Heart left ventricle (tissue), 16 donors: ENCODE data around the gene MVB12A. TPM values are rescaled to one million over a fixed set of nuclear protein-coding genes. Genes with fewer than 3 reads are reported as not detected.
A peak's percentile ranks its signal among the peaks of the same experiment; 100 is the strongest.

Experiments used
- ATAC-seq, 4 donors: fragments of 200-7000 bp; cut with Tn5 transposase; one replicate each; pipeline ENCODE4 v1.9.1; 2020 to 2022; ENCODE audit warnings: moderate library complexity in 4 of 4, mild to moderate bottlenecking in 3 of 4, moderate number of reproducible peaks in 1 of 4
- DNase-seq, 5 donors: peaks; one replicate each; pipeline ENCODE4 v3.0.0-alpha.2; 2020
- H3K27ac ChIP-seq, 12 donors: fragments of 200-600 bp; sonication (generic) in 4 of 12; one replicate each; pipeline versions ENCODE4 v1.5.0 to v1.8.0; 2016 to 2022; ENCODE audit warnings: mild to moderate bottlenecking in 2 of 12
- H3K27me3 ChIP-seq, 9 donors: fragments of 200-600 bp; sonication (generic) in 2 of 9; one replicate each; pipeline versions ENCODE4 v1.5.1 to v1.8.0; 2016 to 2022; ENCODE audit warnings: mild to moderate bottlenecking in 3 of 9
- H3K36me3 ChIP-seq, 9 donors: fragments of 200-600 bp; sonication (generic) in 2 of 9; one replicate each; pipeline versions ENCODE4 v1.5.0 to v1.8.0; 2018 to 2022; ENCODE audit warnings: mild to moderate bottlenecking in 2 of 9
- H3K4me1 ChIP-seq, 12 donors: fragments of 200-600 bp; sonication (generic) in 4 of 12; one replicate each; pipeline versions ENCODE4 v1.5.0 to v1.8.0; 2016 to 2022; ENCODE audit warnings: mild to moderate bottlenecking in 3 of 12
- H3K4me3 ChIP-seq, 12 donors: fragments of 200-600 bp; sonication (generic) in 4 of 12; one replicate each; pipeline versions ENCODE4 v1.5.0 to v1.8.0; 2017 to 2022; ENCODE audit warnings: mild to moderate bottlenecking in 9 of 12, moderate library complexity in 4 of 12
- H3K9me3 ChIP-seq, 12 donors: fragments of 200-600 bp; sonication (generic) in 4 of 12; one replicate each; pipeline versions ENCODE4 v1.5.0 to v1.8.0; 2016 to 2022; ENCODE audit warnings: mild to moderate bottlenecking in 1 of 12
- CTCF ChIP-seq, 12 donors: fragments of 200-600 bp; sonication (generic) in 4 of 12; IDR thresholded peaks; one replicate each; pipeline versions ENCODE4 v1.5.0 to v1.8.0; 2018 to 2022; ENCODE audit warnings: antibody characterized with exemption in 12 of 12, mild to moderate bottlenecking in 5 of 12
- POLR2A ChIP-seq, 2 donors: fragments of 450-650 bp; IDR thresholded peaks; one replicate each; pipeline ENCODE4 v1.6.1; 2017; ENCODE audit warnings: antibody characterized with exemption in 2 of 2, mild to moderate bottlenecking in 2 of 2, moderate library complexity in 2 of 2
- WGBS, 4 donors: extraction: QIAGEN DNeasy Blood & Tissue Kit in 2 of 4; methylation state at CpG; one replicate each; pipeline versions ENCODE4 v1.1.5 to v1.1.7; 2013 to 2018; 5-methylcytosine and 5-hydroxymethylcytosine counted together
- intact Hi-C, 10 donors: fragments of 100-400 bp; cut with DNase I; formaldehyde crosslinking; loops; one replicate each; pipeline versions ENCODE4 v1.11.1 to v1.14.2; 2022
- polyA plus RNA-seq, 2 donors: library from polyadenylated mRNA; stranded (reverse); fragments of 200-250 nt; gene quantifications; one replicate each; pipeline ENCODE4 v1.2.3, GENCODE V29; 2013
- total RNA-seq, 9 donors: library from RNA; depleted of rRNA in 2 of 9; stranded (reverse); fragments of >200 nt in 2 of 9; fragmentation: NEBNext Ultra II Directional in 3 of 9; extraction: Animal tissue kit (Norgen Biotek cat#: 25700) in 3 of 9; gene quantifications; one replicate each; pipeline versions ENCODE4 v1.1.0 to v1.2.4, GENCODE V29; 2016 to 2023
- donor health status: ischemic (EF 13 %, LVEDD 7.1; RV severe dilation, severe dysfunction).
- donor health status: healthy with polysubstance abuse.
- donor health status: DM: no; HTN: yes; CAD: no.
- donor health status: DM: no; HTN: no; CAD: no.
- donor health status: ischemic (EF 25% LVEDD 6.9; RV normal size, moderate dysfunction).
- donor health status: ischemic (EF 25% LVEDD 5.7; RV mildly dilated, moderate dysfunction).
- donor health status: healthy.
- donor health status: DM: yes; HTN: yes; CAD: no.
- donor health status: ischemic (EF 35%, LVEDD 5.7; RV mildly dilated, moderate dysfunction).
- donor health status: nonischemic (EF 11% LVEDD 7.7; RV severe dilation, severe dysfunction).
- donor health status: DM: yes; HTN: yes; CAD: no.
- donor health status: PGD.
- donor health status: ischemic (EF 29% LVEDD 5.4; RV normal size, mild dysfunction).
- donor health status: nonischemic (EF 23%, LVEDD 6.1; RV moderate dilation, normal function).

The MVB12A gene
- total and polyA plus RNA-seq, 11 donors: 11.8 to 46.5 (median 21.3) TPM

DNA sequence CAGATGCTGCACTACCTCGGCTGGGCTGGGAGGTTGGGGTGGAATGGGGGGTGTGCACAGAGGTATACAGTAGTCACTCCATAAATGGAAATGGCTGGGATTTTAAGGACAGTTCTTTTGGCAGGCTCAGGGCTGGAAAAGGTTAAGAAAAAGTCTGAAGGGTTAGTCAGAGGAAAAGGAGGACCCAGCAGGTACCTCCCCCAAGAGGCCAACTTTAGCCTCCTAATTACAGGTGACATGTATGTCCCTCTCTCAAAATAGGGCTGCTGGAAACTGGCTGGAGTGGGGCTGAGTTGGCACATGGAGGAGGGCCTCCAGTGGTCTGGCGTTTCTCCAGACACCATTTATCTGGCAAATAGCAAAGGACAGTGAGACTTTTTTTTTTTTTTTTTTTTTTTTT, 26.8 kb upstream of the MVB12A start:
- no peak for ATAC-seq
- intact Hi-C loops: loop anchor here in 6 of 10 donors (5.0 to 10.0 kb wide), 2 partner anchors 72 to 74 kb away; partner anchors contain the start of gene NXNL1 (in 2 of the 6)
- Histone ChIP-seq H3K4me3 (no peak overlapping the region), H3K9me3 (peaks cover 0 to 15% (median 2%) of the 10 kb centered on the region in 12 donors), H3K36me3 (peaks cover 0 to 9% (median 0%) of the 10 kb centered on the region in 9 donors), H3K4me1 (peaks cover 2 to 44% (median 15%) of the 10 kb centered on the region in 12 donors), H3K27me3 (peaks cover 0 to 16% (median 7%) of the 10 kb centered on the region in 9 donors), H3K27ac (no peak overlapping the region)
- no peak for DNase-seq
- WGBS, 4 donors: 42 to 52% (median 46%) methylated on average over 2 of the region's 2 CpGs
- TF ChIP-seq CTCF (IDR thresholded peaks at IDR 0.05): no peak
- TF ChIP-seq POLR2A (IDR thresholded peaks at IDR 0.05): no peak

GRCh38 chr19:17393914-17394313, 25.9 kb upstream of the MVB12A start, which contains the start of gene CCDC194:
Gene CCDC194 (minus strand): TSS chr19:17394196. CDS start chr19:17394158, 38 bp downstream.
- TF ChIP-seq CTCF (IDR thresholded peaks at IDR 0.05) (no peak), POLR2A (IDR thresholded peaks at IDR 0.05) (no peak)
- intact Hi-C loops: loop anchor here in 6 of 10 donors (5.0 to 10.0 kb wide), 2 partner anchors 71 to 73 kb away; partner anchors contain the start of gene NXNL1 (in 2 of the 6)
- DNase-seq: peak in 1 of 5 donors; percentile 64
- Histone ChIP-seq H3K27me3 (peaks cover 0 to 16% (median 7%) of the 10 kb centered on the region in 9 donors), H3K4me1 (peaks cover 2 to 44% (median 15%) of the 10 kb centered on the region in 12 donors), H3K36me3 (peaks cover 0 to 16% (median 0%) of the 10 kb centered on the region in 9 donors), H3K9me3 (peaks cover 0 to 11% (median 2%) of the 10 kb centered on the region in 12 donors), H3K4me3 (no peak within 1 kb of the TSS), H3K27ac (no peak within 1 kb of the TSS)
- WGBS, 4 donors: 25 to 41% (median 29%) methylated on average over 5 to 41 of the region's 41 CpGs
- ATAC-seq: no peak

DNA sequence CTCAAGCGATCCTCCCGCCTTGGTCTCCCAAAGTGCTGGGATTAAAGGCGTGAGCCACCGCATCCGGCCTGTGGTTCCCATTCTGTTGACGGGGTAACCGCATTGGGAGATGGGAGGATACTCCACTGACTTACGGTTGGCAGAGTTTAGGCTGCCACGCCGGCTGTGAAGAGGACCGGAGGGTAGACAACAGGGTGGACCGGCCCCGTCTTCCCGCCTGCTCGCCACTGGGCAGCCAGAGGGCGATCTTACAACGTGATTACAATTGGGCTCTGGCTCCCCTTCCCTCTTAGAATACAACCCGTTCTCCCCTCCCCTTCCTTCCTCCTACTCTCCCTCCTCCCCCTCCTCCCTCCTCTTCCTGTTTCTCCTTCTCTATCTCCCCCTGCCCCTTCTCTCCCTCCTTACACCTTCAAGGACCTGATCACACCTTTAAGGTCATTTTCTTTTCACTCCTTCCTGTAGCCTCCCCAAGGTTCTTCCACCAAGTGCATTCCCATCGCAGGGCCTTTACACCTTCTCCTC, 24.9 kb upstream of the MVB12A start:
- DNase-seq (peak in 4 of 5 donors; percentile 41 to 82 (median 70)), ATAC-seq (peak in 3 of 4 donors; percentile 11 to 52 (median 45))
- Histone ChIP-seq H3K27me3 (peaks cover 0 to 14% (median 7%) of the 10 kb centered on the region in 9 donors), H3K4me3 (no peak overlapping the region), H3K4me1 (peaks cover 2 to 42% (median 15%) of the 10 kb centered on the region in 12 donors), H3K27ac (no peak overlapping the region), H3K9me3 (peaks cover 0 to under 1% (median 0%) of the 10 kb centered on the region in 12 donors), H3K36me3 (peaks cover 0 to 20% (median 2%) of the 10 kb centered on the region in 9 donors)
- intact Hi-C loops: loop anchor here in 8 of 10 donors (1.0 to 10.0 kb wide), 3 partner anchors 70 to 72 kb away; partner anchors contain the start of gene NXNL1 (in 2 of the 8)
- peak; percentile 33 to 79 (median 62) for TF ChIP-seq CTCF (IDR thresholded peaks at IDR 0.05)
- no peak for TF ChIP-seq POLR2A (IDR thresholded peaks at IDR 0.05)
- WGBS, 4 donors: 19 to 40% (median 26%) methylated on average over 19 of the region's 19 CpGs

- Histone ChIP-seq H3K27me3 (peaks cover 0 to 16% (median 2%) of the 10 kb centered on the region in 9 donors), H3K4me3 (no peak overlapping the region), H3K36me3 (peaks cover 0 to 40% (median 3%) of the 10 kb centered on the region in 9 donors), H3K27ac (no peak overlapping the region), H3K9me3 (no peaks in the 10 kb centered on the region), H3K4me1 (peaks cover 0 to 26% (median 3%) of the 10 kb centered on the region in 12 donors)
- ATAC-seq (no peak), DNase-seq (no peak)
- intact Hi-C loops: loop anchor here in 3 of 10 donors (5.0 to 10.0 kb wide), 2 partner anchors 66 to 68 kb away; partner anchors contain the start of gene NXNL1 (in 2 of the 3)
- TF ChIP-seq POLR2A (IDR thresholded peaks at IDR 0.05) (no peak), CTCF (IDR thresholded peaks at IDR 0.05) (no peak)
- whole genome bisulfite sequencing, 4 donors: 44 to 48% (median 45%) methylated on average over 8 of the region's 8 CpGs
Measured at GRCh38 chr19:17398902-17399527, 20.8 kb upstream of the MVB12A start.
